GM20431 (cell line): Measurements from ENCODE around the gene ZSCAN30.

Experiments
- in situ Hi-C: fragments of 300-500 bp; cut with MseI, MboI; formaldehyde crosslinking; loops from one replicate; pipeline ENCODE4 v1.15.0; 2020; ENCODE audit warnings: low sequenced_read_pairs; ENCODE audit not compliant: unreplicated experiment

The ZSCAN30 gene

DNA sequence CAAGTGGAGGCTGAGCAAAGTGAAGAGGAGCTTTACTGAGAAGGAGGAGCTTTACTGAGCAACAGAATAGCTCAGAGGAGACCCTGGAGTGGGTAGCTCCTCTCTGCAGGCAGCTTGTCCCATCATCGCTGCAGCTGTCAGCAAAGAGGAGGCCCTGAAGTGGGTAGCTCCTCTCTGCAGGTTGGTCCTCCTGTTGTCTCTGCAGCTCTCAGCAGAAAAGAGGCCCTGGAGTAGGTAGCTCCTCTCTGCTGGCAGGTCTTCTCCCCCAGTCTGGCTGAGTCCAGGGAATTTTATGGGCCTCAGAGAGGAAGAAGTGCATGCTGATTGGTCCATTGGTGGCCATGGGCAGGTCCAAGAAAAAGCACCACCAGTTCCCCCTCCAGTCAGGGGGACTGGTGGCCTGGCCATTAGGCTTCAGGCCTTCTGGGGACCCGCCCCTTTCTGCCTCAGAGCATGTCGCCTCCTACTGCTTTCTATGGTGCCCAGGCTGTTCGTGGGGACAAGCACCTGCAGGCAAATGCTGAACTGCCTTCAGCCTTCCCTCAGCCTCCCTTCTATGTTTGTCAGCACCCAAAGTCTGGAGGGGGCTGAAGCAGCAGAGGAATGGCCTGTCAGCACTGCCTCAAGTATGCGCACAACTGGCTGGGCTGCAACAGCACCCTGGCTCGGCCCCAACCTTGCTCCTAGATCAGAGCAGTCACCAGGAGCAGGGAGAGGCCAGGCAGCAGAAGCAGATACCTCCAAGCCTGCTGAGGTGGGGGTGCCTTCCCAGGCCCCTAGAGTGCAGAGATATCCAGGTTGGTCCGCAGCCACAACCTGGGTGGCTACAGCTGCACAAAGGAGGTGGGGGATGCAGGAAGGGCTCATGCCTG lies 5.9 kb downstream of the ZSCAN30 start:
- in situ Hi-C loops: no loop called here

DNA sequence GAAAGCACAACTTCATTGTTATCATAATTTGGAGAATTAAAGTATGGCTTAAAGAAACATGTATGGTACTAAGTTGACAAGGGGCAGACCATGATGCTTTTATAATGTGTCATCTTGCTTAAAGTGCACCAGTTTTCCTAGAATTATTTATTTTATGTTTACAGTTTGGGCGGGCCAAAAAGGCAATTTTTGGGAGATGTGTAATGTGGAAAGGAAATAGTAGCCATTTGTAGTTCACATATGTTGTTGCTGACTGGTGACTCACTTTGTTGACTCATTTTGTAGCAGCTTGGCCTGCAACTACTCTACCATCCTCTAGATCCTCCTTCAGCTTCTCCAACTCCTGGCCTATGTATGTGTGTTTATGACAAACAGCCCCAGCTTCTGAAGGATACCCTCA lies 7.7 kb downstream of the ZSCAN30 start:
- in situ Hi-C loops: no loop called here

DNA sequence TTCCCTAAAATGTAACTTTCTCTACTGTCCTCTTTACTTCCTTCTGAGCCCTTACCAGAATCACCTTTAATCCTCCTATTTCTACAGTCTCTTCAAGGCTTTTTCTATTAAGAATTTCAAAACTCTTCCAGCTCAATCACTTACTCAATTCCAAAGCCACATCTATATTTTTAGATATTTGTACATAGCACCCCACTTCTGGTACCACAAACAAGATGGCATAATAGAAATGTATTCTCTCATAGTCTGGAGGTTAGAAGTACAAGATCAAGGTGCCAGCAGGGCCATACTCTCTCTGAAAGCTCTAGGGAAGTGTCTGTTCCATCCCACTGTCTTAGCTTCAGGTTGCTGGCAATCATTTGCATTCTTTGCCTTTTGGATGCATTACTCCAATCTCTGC lies 11.1 kb downstream of the ZSCAN30 start:
- in situ Hi-C loops: no loop called here

DNA sequence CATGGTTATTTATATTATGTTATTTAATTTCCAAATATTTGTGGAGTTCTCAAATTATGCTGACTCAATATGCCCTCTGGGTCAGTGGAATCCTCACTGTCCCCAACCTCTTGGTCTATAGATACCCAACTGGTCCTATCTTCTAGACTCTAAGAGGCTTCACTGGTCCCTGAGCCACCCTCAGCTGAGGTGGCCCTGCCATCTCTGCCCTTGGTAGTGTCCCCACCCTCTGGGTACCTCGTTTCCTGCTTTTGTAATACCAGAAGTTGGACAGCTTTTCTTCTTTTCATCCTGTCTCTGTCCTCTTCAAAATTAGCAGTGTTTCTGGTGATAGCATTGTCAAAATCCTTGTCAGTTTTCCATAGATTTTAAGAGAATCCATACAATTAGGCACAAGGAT lies 11.9 kb downstream of the ZSCAN30 start:
- in situ Hi-C loops: no loop called here

DNA sequence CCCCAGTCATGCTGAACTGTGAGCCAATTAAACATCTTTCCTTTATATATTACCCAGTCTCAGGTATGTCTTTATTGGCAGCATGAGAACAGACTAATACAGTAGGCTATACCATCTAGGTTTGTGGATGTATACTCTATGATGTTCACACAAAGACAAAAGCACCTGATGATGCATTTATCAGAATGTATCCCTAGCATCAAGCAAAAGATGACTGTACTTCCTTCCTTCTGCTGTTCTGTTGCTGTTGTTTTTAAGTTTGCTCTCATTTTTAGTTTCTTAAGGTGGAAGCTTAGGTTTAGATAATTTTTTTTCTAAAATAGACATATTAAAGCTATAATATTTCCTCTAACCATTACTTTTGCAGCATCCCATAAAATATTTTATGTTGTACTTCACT lies 12.4 kb downstream of the ZSCAN30 start:
- in situ Hi-C loops: no loop called here

DNA sequence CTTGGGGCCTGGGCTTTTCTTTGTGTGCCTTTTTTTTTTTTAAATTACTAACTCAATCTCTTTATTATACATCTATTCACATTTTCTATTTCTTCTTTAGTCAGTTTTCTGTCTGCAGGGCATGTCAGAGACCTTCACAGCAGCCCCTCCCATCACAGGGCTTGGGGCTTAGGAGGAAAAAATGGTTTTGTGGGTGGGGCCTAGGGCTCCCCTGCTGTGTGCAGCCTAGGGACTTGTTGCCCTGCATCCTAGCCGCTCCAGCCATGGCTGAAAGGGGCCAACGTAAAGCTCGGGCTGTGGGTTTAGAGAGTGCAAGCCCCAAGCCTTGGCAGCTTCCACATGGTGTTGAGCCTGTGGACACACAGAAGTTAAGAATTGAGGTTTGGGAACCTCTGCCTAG lies 13.8 kb downstream of the ZSCAN30 start:
- in situ Hi-C loops: no loop called here

DNA sequence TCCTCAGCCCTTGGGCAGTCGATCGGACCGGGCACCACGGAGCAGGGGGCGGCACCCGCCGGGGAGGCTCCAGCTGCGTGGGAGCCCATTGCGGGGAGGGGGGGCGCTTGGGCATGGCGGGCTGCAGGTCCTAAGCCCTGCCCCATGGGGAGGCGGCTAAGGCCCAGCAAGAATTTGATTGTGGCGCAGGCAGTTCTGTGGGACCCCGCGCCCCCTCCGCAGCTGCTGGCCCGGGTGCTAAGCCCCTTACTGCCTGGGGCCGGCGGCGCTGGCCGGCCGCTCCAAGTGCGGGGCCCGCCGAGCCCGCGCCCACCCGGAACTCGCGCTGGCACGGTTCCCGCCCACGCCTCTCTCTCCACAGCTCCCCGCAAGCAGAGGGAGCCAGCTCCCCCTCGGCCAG lies 18.4 kb downstream of the ZSCAN30 start:
- in situ Hi-C loops: no loop called here

DNA sequence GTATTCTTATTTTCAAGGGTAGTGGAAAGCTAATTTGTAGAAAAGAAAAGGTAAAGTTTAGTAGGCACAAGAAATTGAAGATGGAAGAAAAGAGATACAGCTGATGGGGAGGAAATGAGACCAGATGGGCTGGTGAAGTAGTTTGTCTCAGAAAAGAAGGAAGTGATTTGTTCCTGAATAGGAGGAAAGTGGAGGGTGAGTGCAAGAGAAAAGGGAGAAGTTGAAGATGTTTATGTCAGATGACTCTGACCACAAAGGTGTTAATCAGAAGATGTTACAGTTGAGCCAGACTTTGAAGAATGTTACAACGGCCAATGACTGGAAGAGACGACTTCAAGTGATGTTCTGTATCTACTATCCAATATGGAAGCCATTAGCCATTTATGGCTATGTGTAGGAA lies 21.2 kb downstream of the ZSCAN30 start:
- in situ Hi-C loops: no loop called here

DNA sequence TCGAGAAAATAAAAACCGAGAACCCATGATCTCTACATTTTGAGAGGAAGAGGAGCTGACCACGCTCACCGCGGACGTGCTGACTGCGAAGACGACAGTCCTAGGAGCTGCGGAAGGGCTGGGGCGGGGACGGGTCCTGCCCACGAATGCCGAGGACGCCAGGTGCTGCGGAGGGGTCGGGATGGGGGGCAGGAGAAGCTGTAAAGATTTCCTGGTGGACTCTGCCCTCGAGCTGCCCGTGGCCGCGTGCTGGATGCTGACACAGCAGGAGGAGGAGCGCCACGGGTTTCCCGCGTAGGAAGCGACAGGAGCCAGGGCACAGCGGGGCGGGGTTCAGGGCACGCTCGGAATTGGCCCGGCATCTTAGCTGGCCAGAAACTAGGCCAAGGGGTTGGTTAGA lies 22.2 kb downstream of the ZSCAN30 start:
- in situ Hi-C loops: no loop called here

DNA sequence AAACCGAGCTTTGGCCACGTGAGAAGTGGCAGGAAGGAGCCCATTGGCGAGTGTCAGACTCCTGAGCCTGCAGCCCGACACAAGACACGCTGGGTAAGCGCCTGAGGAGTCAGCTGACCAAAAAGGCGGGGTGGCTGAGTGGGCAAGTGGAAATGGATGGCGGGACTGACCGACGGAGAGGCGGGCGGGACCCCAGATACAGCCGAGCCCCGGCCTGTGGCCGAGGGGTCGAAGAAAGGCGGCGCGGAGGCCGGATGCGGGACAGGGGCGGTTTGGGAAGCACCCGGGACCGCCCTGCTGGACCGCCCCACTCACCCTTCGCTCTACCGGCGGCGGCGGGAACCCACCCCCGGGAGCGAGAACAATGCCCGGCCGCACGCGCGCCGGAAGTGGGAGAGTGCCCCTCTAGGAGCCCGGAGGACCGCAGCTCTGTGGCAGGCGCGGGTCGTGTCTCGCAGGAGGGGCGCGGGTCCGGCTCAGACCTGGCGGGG lies 22.8 kb downstream of the ZSCAN30 start:
- in situ Hi-C loops: no loop called here

DNA sequence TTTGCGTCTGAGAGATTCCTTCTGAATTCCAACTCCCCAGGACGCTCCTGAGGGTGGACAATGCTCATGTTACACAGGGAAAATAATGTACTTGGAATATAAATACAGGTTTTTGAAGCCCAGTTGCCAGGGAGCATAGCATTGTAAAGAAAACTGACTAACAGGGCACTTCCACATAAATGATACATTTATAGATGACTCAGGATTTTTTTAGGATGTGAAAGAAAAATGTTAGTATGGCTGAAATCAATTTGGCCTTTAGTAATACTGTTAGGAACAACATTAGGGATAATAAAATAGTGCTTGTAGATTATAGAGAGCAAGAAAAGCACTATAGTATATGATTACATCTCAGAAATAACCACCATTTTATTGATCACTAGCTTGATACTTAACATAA lies 25.6 kb downstream of the ZSCAN30 start:
- in situ Hi-C loops: no loop called here

DNA sequence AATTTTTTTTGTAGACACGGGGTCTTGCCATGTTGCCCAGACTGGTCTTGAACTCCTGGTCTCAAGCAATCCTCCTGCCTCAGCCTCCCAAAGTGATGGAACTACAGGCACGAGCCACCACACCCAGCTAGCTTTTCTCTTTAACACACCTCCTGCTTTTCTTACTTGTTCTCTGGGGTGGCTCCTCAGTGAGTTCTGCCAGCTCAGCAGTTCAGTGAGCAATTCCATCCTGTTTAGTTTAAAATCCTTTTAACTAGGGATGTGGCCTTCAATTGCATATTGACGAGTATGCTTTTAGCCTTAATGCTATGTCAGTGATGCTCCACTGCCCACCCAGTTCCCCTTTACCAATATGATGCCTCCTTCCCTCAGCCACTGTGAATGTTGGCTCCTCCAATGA lies 33.1 kb downstream of the ZSCAN30 start:
- in situ Hi-C loops: no loop called here

DNA sequence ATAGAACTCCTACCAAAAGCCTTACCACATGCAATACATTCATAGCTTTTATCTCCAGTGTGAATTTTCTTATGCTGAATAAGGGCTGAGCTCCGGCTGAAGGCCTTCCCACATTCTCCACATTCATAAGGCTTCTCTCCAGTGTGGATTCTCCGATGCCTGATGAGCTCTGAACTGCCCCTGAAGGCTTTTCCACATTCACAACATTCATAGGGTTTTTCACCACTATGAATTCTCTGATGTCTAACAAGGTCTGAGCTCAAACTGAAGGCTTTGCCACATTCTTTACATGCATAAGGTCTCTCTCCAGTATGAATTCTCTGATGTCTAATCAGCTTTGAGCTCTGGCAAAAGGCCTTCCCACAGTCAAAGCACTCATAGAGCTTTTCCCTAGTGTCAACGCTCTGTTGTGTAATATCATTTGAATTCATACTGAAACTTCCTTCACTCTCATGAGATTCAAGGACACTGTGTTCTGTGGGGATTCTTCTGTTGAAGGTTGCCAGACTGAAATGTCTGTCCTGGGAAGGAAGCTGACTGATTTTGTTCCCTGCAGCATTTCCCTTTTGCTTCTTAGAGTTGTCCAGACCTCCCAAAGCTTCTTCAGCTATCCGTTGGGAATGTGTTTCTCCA lies 36.3 kb downstream of the ZSCAN30 start:
- in situ Hi-C loops: no loop called here

DNA sequence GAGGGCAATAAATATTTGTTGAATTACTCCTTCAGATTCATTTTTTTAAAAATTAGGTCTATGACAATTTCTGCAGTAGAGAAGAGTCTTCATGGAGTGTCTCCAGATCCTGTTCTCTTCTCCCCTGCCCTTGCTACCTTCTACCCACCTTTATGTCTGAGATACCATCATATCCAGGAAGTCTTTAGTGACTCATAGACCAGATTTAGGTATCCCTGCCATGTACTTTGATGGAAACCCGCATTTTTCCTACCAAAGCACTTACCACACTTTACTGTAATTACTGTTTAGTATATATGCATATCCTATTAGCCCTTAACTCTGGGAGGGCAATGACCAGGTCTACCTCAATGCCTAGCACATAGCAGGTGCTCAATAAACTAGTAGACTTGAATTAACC lies 37.6 kb downstream of the ZSCAN30 start:
- in situ Hi-C loops: no loop called here

DNA sequence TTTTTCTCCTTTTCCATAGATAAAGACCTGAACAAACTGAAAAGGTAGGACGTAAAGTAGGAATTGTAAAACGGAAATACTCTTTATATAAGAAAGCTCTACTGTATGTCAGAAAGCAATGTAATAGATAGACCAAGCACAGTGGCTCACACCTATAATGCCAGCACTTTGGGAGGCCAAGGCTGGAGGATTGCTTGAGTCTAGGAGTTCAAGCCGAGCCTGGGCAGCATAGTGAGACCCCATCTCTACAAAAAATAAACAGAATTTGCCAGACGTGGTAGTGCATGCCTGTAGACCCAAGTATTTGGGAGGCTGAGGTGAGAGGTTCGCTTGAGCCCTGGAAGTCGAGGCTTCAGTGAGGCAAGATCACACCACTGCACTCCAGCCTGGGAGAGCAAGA lies 41.6 kb downstream of the ZSCAN30 start:
- in situ Hi-C loops: no loop called here

DNA sequence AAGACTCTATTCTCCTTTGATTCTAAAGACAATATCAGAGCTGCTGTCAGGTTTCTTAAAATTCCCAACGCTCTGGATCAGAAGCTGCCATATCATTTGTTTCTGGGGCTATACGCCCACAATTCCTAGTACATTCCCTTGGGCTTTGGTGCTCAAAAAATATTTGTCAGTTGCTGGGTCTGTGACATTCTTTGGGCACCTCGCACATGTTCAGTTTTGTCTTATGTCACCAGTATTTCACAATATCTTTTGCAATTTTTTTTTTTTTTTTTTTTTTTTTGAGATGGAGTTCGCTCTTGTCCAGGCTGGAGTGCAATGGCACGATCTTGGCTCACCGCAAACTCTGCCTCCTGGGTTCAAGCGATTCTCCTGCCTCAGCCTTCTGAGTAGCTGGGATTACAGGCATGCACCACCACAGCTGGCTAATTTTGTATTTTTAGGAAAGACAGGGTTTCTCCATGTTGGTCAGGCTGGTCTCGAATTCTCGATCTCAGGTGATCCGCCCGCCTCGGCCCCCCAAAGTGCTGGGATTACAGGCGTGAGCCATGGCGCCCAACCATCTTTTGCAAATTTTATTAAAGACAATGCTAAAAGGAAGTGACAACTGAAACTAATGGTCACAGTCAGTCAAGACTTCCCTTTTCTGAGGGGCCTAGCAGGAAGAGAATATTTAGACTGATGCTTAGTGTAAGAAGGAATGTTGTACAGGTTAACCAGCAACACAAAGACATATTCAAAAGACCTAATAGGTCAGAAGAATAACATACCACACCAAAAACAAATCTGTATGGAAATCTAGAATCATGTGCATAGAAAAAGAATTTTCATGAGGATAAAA lies 42.4 kb downstream of the ZSCAN30 start:
- in situ Hi-C loops: no loop called here

DNA sequence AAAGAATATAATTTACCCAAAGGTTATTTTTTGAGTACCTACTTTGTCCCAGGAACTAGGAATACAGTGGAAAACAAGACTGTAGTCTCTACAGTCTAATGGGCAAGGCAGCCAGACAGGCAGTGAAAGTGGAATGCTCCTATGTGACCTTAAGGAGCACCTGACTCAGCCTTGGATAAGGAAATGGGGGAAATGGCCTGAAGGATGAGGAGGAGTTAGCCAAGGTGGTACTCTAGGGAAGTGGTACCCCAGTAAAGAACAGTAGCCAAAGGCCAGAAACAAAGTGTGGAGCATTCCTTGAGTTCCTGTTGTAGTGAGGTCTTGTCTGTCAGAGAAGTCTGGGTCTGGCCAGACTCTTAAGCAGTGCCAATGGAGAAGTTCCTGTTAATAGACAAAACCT lies 43.2 kb downstream of the ZSCAN30 start:
- in situ Hi-C loops: no loop called here

DNA sequence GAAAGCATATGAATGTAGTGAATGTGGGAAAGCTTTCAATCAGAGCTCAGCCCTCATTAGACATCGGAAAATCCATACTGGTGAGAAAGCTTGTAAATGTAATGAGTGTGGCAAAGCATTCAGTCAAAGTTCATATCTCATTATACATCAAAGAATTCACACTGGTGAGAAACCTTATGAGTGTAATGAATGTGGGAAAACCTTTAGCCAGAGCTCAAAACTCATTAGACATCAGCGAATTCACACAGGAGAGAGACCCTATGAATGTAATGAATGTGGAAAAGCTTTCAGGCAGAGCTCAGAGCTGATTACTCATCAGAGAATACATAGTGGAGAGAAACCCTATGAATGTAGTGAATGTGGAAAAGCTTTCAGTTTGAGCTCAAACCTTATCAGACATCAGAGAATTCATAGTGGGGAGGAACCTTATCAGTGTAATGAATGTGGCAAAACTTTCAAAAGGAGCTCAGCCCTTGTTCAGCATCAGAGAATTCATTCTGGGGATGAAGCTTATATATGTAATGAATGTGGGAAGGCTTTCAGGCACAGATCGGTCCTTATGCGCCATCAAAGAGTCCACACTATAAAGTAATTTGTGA lies 44.2 kb downstream of the ZSCAN30 start:
- in situ Hi-C loops: no loop called here

DNA sequence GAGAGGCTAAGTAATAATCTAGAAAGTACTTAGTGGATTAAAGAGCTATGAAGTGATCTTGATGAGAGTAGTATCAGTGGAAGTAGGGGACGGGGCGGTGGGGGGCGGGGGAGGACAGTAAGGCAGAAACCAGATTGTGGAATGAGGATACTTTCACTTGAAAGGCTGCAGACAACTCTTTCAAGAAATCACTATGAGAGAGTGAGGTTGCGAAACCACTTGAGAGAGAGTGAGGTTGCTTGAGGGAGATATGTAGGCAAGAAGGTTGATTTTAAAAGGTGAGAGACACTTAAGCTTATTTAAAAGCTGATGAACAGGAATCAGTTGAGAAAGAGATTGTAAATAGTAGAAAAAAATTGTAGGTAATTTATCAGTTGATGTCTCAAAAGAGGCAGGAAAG lies 45.4 kb downstream of the ZSCAN30 start:
- in situ Hi-C loops: no loop called here

DNA sequence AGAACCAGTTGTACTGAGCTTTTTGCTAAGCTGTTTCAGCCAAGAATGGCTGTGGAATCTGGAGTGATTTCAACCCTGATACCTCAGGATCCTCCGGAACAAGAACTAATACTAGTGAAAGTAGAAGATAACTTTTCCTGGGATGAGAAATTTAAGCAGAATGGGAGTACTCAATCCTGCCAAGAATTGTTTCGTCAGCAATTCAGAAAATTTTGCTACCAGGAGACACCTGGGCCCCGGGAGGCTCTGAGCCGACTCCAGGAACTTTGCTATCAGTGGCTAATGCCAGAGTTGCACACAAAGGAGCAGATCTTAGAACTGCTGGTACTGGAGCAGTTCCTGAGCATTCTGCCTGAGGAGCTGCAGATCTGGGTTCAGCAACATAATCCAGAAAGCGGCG lies 47.6 kb downstream of the ZSCAN30 start:
- in situ Hi-C loops: no loop called here

DNA sequence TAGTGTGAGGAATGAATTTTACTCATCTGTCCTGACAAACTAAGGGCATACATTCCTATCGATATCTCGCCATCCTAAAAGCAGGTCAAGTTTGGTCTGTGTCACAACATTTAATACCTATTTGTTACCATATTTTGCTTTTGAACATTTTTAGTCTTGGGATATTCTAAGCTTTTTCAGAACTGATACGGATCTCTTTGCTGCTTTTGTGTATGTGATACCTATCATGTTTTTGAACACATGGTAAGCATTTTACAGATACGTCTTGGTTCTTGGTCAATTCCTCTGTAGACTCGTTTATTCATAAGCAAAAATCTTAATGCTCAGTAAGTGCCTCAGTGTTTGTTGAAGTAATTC lies 48.6 kb downstream of the ZSCAN30 start:
- in situ Hi-C loops: no loop called here
